Panc1 (cell line): Measurements from ENCODE around the gene PKP4. TPM values are rescaled to one million over a fixed set of nuclear protein-coding genes. Genes with fewer than 3 reads are reported as not detected.

Experiments used
- ATAC-seq: fragments of 200-7000 bp; cut with Tn5 transposase; 2 replicates; pipeline ENCODE4 v1.9.1; 2020; ENCODE audit warnings: mild to moderate bottlenecking, moderate library complexity
- BruUV-seq: library from RNA; stranded (reverse); fragments of 400-500 nt; replicated peaks from 2 replicates; lab custom pipeline; 2021; lab: Mats Ljungman, UMichigan
- CTCF ChIA-PET: fragments of 300-600 bp; sonication (Branson Sonifier 250); formaldehyde crosslinking; loops from one replicate; lab custom pipeline; 2022; ENCODE audit warnings: antibody characterized with exemption; lab: Charles Lee
- POLR2A ChIA-PET: fragments of 300-600 bp; sonication (Branson Sonifier 250); formaldehyde crosslinking; loops from one replicate; lab custom pipeline; 2022; ENCODE audit warnings: antibody characterized with exemption; lab: Charles Lee
- DNase-seq: peaks from one replicate; pipeline ENCODE4 v3.0.0-alpha.2; 2010; ENCODE audit warnings: low read depth, low spot score
- H3K27ac ChIP-seq: 2 replicates; pipeline ENCODE4 v1.5.1; 2011; ENCODE audit warnings: mild to moderate bottlenecking, low read length, inconsistent platforms
- H3K27me3 ChIP-seq: fragments of 200-500 bp; sonication (Bioruptor generic); 2 replicates; pipeline ENCODE4 v1.6.0; 2014; ENCODE audit warnings: low read length, inconsistent platforms; ENCODE audit not compliant: control insufficient read depth, insufficient read depth
- H3K36me3 ChIP-seq: fragments of 200-500 bp; sonication (Bioruptor generic); 2 replicates; pipeline ENCODE4 v1.5.1; 2014; ENCODE audit warnings: inconsistent platforms, mild to moderate bottlenecking, low read length, moderate library complexity; ENCODE audit not compliant: control insufficient read depth, insufficient read depth
- H3K4me1 ChIP-seq: 2 replicates; pipeline ENCODE4 v1.5.1; 2011; ENCODE audit warnings: inconsistent platforms, mild to moderate bottlenecking, low read length, moderate library complexity; ENCODE audit not compliant: control insufficient read depth, insufficient read depth
- H3K4me3 ChIP-seq, 2 experiments: 2 replicates each; pipeline ENCODE4 v1.5.1; 2011 to 2012; ENCODE audit warnings: low read depth in 2 of 2, low read length in 2 of 2, mild to moderate bottlenecking in 2 of 2, inconsistent platforms in 1 of 2, moderate library complexity in 1 of 2
- H3K9me3 ChIP-seq: fragments of 200-500 bp; sonication (Bioruptor generic); 2 replicates; pipeline ENCODE4 v1.5.1; 2014; ENCODE audit warnings: low read depth, mild to moderate bottlenecking, inconsistent platforms, low read length, moderate library complexity; ENCODE audit not compliant: control insufficient read depth, insufficient read depth
- CTCF ChIP-seq: fragments of 450-650 bp; IDR thresholded peaks from 2 replicates; pipeline ENCODE4 v1.5.1; 2017; ENCODE audit warnings: mild to moderate bottlenecking
- POLR2AphosphoS5 ChIP-seq: IDR thresholded peaks from 2 replicates; pipeline ENCODE4 v1.6.1; 2012; ENCODE audit warnings: mild to moderate bottlenecking, low read depth, low read length, moderate library complexity
- REST ChIP-seq, 2 experiments: IDR thresholded peaks; 2 replicates each; pipeline ENCODE4 v1.6.1; 2011 to 2012; ENCODE audit warnings: low read depth in 2 of 2, control low read depth in 1 of 2, low read length in 1 of 2, mild to moderate bottlenecking in 1 of 2, moderate library complexity in 1 of 2; ENCODE audit not compliant: insufficient read depth in 1 of 2
- SIN3A ChIP-seq: IDR thresholded peaks from 2 replicates; pipeline ENCODE4 v1.6.1; 2012; ENCODE audit warnings: low read depth, mild to moderate bottlenecking, low read length, moderate library complexity, borderline replicate concordance; ENCODE audit not compliant: insufficient read depth
- TCF7L2 ChIP-seq: IDR thresholded peaks from 2 replicates; pipeline ENCODE4 v1.6.1; 2011; ENCODE audit warnings: mild to moderate bottlenecking, low read depth, low read length, inconsistent platforms
- in situ Hi-C: cut with HindIII; loops from 2 replicates; pipeline ENCODE4 v1.10.0; 2016; ENCODE audit warnings: low sequenced_read_pairs, low pct_unique_long_range_greater_than_20kb
- intact Hi-C: fragments of 100-400 bp; cut with micrococcal nuclease; formaldehyde crosslinking; loops from one replicate; pipeline ENCODE4 v1.10.0; 2022; ENCODE audit not compliant: unreplicated experiment
- total RNA-seq: library from RNA; stranded (reverse); gene quantifications from one replicate; pipeline ENCODE4 v1.2.1, GENCODE V29; 2021; ENCODE audit not compliant: unreplicated experiment

PKP4 gene
- total RNA-seq, 1 experiment from 2014 or later, result 81.7 TPM

DNA sequence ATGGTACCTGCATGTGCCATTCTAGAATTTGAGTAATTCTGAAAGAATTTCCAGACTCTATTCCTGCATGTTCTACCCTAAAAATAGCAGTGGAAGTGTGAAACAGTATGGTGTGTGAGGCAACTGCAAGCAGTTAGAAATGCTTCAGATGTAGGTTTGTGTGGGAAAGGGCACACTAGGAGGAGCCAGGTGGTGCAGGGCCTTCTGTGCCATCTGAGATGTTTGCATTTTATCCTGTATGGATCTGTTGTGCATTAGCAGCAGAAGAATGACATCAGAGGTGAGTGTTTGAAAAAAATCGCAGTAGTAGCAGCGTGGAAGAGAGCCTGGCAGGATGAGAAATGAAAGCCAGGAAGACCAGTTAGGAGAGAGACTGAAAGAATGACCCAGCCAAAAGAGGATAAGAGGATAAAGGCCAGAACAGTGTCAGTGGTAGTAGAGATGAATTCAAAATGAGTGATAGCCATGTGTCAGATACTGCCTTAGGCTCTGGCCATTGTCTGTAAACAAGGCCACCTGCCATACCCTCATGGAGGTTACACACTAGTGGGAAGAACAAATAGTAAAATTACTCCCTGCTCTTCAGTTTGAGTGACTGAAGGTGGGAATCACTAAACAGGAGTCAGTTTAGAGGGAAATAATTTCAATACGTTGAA lies 142.2 kb downstream of the PKP4 start:
- no peaks in the 10 kb centered on the region for H3K4me1 ChIP-seq
- ChIA-PET POLR2A (no interaction called here), CTCF (no interaction called here)
- H3K4me3 ChIP-seq, result no peak overlapping the region
- in situ Hi-C loops, result no loop called here
- ATAC-seq (no peak), DNase-seq (no peak)
- H3K27me3 ChIP-seq, result no peaks in the 10 kb centered on the region
- H3K9me3 ChIP-seq, result no peaks in the 10 kb centered on the region
- BruUV-seq, result no TSS peak
- no peak overlapping the region for H3K27ac ChIP-seq
- TF ChIP-seq CTCF (no peak), SIN3A (no peak), REST (IDR thresholded peaks at IDR 0.05; ENCODE audit: insufficient read depth in 1 of 2, low read depth in 2 of 2, low read length in 1 of 2) (no peak), POLR2AphosphoS5 (no peak), TCF7L2 (no peak)
- H3K36me3 ChIP-seq, result no peaks in the 10 kb centered on the region
- intact Hi-C loops, result no loop called here

DNA sequence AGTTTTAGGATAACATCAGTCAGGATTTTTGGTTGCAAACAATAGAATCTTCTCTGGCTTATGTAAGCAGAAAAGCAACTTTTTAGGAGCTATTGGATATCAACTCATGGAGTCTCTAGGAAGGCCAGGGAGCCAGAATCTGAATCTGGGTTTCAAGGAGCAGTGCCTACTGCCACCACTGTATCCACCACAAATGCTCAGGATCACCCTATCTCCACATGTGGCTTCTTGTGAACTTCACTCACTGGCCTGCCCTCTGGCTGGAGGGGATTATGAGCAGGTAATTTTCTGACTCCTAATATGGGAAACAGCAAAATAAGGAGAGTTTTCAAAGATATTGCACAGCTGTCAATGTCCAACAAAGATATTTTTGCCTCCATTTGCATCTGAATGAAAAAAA lies 142.9 kb downstream of the PKP4 start:
- peak; percentile 57; the same call in 1 of the 2 replicates for ATAC-seq
- ChIA-PET POLR2A (no interaction called here), CTCF (no interaction called here)
- intact Hi-C loops, result no loop called here
- no peak for DNase-seq
- Histone ChIP-seq H3K9me3 (no peaks in the 10 kb centered on the region), H3K36me3 (no peaks in the 10 kb centered on the region), H3K27me3 (no peaks in the 10 kb centered on the region), H3K27ac (no peak overlapping the region), H3K4me1 (no peaks in the 10 kb centered on the region), H3K4me3 (no peak overlapping the region)
- no TSS peak for BruUV-seq
- TF ChIP-seq CTCF (no peak), SIN3A (no peak), REST (IDR thresholded peaks at IDR 0.05; ENCODE audit: insufficient read depth in 1 of 2, low read depth in 2 of 2, low read length in 1 of 2) (no peak), POLR2AphosphoS5 (no peak), TCF7L2 (no peak)
- in situ Hi-C loops, result no loop called here
